ENCODE measurements around the gene RAB38.

Gene RAB38

DNA sequence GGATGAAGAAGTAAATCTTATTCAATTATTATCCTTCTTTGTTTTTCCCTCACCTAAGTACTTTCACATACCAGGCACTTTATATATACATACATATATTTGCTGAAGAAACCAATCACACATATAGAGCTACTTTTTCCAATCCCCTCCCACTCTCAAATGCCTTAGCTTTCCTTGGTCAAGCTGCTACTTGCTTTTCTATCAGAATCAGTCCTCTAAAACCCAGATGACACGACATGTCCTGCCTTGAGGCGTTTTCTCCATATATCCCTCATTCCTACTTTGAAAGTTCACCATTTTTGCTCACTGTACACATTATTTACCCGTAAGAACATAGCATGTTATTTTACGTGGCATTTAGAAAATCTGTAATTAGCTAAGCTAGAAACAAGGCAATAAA lies 5.4 kb downstream of the RAB38 start:
- no peak for DNase-seq

DNA sequence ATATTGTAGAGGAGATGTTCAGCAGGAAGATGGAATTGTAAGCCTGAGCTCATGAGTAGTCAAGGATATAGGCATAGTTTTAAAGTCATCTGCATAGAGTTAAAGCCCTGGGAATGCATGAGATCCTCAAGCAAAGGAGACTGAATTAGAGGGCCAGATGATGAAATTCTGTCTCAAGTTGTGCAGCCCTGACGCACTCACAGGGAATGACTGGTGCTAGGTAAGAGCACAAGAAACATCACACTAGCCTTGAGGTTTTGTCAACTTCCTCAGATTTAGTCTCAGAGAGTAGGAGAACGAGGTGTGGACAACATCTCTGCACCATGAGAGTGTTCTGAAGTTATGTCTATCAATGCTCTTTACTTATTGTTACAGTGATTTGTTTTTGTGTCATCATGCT lies 5.8 kb downstream of the RAB38 start:
- DNase-seq, result no peak

- no peak for DNase-seq
Observed at GRCh38 chr11:88167853-88168252, 7.4 kb downstream of the RAB38 start.

DNA sequence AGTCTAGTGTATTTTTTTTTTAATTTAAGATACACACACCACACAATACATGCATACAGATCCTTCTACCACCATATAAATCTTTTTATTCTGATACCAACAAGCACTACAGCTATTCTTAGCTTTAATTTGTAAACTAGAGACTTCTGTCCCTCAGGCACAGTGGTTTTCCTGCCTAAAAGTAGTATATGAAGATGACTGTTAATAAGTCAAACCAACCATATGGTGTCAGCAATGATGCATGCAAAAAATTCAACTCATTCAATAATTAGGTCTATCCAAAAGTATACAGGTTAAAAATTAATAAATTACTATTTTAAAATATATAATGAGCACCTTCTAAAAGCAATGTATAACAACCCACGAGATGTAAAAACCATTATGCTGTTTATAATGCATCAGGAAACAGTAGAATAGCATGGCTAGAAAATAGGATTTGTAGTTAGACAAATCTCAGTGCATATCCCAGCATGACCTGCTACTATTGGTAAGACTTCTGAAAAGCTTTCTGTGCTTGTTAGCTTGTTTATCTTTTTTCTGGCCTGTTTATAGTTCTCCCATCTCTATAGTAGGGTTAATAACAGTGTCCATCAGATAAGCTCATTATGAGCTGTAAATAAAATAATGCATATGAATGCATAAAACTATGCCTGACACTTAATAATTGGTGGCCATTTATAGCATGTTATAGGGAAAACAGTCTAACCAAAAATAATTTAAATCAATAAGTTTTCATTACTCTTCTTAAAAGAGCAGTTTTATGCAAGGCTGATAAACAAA lies 10.2 kb downstream of the RAB38 start:
- DNase-seq, result no peak

GRCh38 chr11:88164320-88164719 lies 10.9 kb downstream of the RAB38 start:
- DNase-seq, result peak in 1 of 5 experiments; percentile 52

GRCh38 chr11:88158081-88158480 lies 17.2 kb downstream of the RAB38 start:
- DNase-seq, result no peak

GRCh38 chr11:88157370-88157769 lies 17.9 kb downstream of the RAB38 start:
- no peak for DNase-seq

DNA sequence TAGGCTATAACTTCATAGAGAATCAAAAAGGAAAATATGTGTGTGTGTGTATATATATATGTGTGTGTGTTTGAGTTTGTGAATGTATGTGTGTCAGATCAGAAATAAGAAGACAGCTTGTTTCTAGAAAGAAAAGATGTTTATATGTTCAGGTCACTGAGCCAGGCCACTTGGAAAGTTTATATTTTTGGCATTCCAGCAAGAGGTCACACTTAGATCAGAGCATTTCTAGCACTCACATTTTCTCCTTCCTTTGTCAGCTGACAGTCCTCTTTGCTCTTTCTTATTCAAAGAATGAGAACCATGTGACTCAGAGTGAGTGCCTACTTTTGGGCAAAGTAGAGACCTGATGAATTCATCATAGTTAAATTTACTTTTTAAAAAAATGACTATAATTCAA lies 22.9 kb downstream of the RAB38 start:
- DNase-seq, result no peak

- no peak for DNase-seq
Observed at GRCh38 chr11:88151709-88152265, 23.5 kb downstream of the RAB38 start.

GRCh38 chr11:88146106-88146505 lies 29.1 kb downstream of the RAB38 start:
- no peak for DNase-seq

DNA sequence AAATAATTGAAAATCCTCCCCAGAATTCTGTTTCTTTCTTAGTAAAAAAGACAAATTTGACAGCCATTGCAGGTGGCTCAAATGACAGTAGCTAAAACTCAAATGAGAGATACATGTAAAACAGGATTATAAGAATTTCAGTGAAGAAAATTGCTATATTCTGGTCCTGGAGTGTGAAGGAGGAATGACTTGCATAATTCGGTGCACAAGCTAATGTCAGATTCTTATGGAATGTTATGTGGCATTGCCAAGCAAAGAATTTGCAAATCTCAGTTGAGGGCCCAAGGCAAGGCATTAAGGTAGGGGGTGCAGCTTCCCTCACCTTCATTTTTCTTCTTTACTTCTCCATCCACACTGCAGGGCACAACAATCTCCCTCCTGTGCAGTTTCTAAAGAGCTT lies 35.4 kb downstream of the RAB38 start:
- no peak for DNase-seq

- peak in 1 of 5 experiments; percentile 40 for DNase-seq
Observed at GRCh38 chr11:88131764-88132470, 43.3 kb downstream of the RAB38 start.

DNA sequence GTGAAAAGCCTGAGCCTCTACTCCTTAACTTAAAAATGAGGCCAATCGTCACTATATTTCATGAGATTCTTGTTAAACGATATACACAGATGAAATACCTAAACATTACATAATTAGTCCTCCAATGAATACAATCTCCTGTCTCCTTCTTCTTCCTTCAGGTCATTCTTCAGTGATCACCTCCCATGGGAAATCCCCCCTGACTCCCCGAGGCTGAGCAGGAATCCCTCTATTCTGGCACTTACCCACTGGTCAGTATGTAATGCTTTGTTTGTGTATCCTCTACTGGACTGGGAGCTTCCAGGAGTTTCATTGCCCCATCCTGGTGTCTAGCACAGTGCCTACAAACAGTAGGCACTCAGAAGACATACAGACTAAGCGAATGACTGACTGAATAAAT lies 52.3 kb downstream of the RAB38 start:
- no peak for DNase-seq

DNA sequence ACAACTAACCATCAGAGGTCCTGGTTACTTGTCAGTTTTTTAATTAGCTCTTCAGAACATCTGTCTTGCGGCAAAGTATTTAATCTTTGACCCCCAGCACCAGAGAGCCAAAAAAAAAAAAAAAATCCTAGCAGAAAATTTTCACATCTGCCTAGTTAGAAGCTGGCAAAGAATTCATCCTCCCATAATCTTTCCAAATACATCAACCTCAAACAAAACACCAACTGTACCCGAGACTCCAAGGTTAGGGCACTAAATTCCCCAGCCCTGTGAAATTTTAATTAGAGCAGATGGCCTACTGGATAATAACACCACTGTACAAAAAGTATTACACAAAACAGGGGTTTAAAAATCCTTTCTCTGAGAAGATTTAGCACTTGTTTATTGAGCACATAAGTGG lies 55.7 kb downstream of the RAB38 start:
- no peak for DNase-seq

- DNase-seq, result no peak
Observed at GRCh38 chr11:88117281-88117858, 57.9 kb downstream of the RAB38 start.

- no peak for DNase-seq
Observed at GRCh38 chr11:88115828-88116755, 59.2 kb downstream of the RAB38 start.

- DNase-seq, result no peak
Observed at GRCh38 chr11:88114486-88115045, 60.7 kb downstream of the RAB38 start.

DNA sequence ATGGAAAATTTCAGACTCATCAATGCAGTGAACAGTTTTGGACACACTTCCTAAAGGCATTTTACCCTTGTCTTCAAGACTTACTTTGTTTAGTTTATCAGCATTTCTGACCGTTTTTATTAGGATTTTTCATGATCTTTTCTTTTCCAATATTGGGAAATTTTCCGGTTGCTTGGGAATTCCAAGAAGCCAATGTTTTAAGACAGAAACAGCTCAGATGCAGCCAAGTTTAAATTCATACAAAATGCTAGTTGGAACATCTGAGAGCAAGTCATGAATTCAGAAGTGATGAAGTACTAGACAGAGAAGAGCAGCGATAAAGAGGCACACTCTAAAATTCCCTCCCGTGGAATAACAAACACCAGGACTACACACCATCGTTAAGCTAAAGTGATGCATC lies 68.6 kb downstream of the RAB38 start:
- no peak for DNase-seq

- DNase-seq, result no peak
Observed at GRCh38 chr11:88105951-88106350, 69.3 kb downstream of the RAB38 start.

- DNase-seq, result no peak
Observed at GRCh38 chr11:88105526-88105925, 69.7 kb downstream of the RAB38 start.

DNA sequence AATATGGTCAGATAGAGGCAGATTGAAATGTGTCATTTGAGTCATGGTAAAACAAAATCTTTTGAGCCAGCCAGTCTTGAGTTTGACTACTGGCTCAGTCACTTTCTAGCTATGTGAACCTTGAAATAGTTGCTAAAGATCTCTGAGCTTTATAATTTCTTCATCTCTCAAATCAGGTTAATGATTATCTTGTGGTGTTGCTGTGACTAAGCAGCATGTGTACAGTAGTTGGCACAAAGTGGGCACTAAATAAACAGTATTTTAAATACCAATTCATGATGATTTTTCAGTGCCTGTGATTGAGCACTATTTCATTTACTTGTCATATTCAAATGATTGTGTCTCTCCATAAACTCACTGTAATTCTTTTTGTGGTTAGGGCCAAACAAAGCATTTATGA lies 70.8 kb downstream of the RAB38 start:
- DNase-seq, result no peak
